Spinal cord (tissue), 10 donors: Measurements from ENCODE around the gene UPK3A. TPM values are rescaled to one million over a fixed set of nuclear protein-coding genes. Genes with fewer than 3 reads are reported as not detected.
"Not testable (repeated sequence)": the region's sequence is repeated elsewhere in the genome, so short reads cannot be mapped to it uniquely, and the experiment has no call there.

Source experiments
- DNase-seq, 6 donors: peaks; one replicate each; pipeline versions ENCODE4 v3.0.0 to v3.0.0-alpha.2; 2013 to 2015; ENCODE audit warnings: low spot score in 6 of 6, low read depth in 4 of 6
- H3K27ac ChIP-seq: one replicate; pipeline ENCODE4 v1.5.1; 2013; ENCODE audit warnings: low read depth, low read length, control low read depth
- H3K27me3 ChIP-seq: one replicate; pipeline ENCODE4 v1.6.1; 2013; ENCODE audit warnings: low read length; ENCODE audit not compliant: control insufficient read depth, insufficient read depth
- H3K36me3 ChIP-seq: one replicate; pipeline ENCODE4 v1.6.1; 2013; ENCODE audit warnings: low read length; ENCODE audit not compliant: control insufficient read depth, insufficient read depth
- H3K4me1 ChIP-seq: one replicate; pipeline ENCODE4 v1.6.1; 2013; ENCODE audit warnings: low read length; ENCODE audit not compliant: control insufficient read depth, insufficient read depth
- H3K4me3 ChIP-seq: one replicate; pipeline ENCODE4 v1.5.1; 2013; ENCODE audit warnings: low read depth, low read length, control low read depth
- H3K9me3 ChIP-seq: one replicate; pipeline ENCODE4 v1.6.1; 2013; ENCODE audit warnings: low read length; ENCODE audit not compliant: control insufficient read depth, insufficient read depth
- WGBS: methylation state at CpG from one replicate; pipeline ENCODE4 v1.1.5; 2013; ENCODE audit warnings: missing lambda C conversion rate; ENCODE audit not compliant: insufficient coverage; 5-methylcytosine and 5-hydroxymethylcytosine counted together
- polyA plus RNA-seq, 2 donors: library from polyadenylated mRNA; unstranded; fragments of 120-200 nt; gene quantifications; one replicate each; pipeline ENCODE4 v1.2.1, GENCODE V29; 2013; ENCODE audit not compliant: insufficient read length in 2 of 2
- total RNA-seq, 2 donors: library from RNA; depleted of rRNA in 1 of 2; stranded (reverse); fragments of 120-200 nt in 1 of 2; fragments of >200 nt in 1 of 2; gene quantifications; one replicate each; pipeline versions ENCODE4 v1.2.3 to v1.2.4, GENCODE V29; 2013 to 2014
- donor health status: healthy.

The UPK3A gene
- total and polyA plus RNA-seq, 4 donors: 0.28 to 0.42 TPM; not detected in 2

DNA sequence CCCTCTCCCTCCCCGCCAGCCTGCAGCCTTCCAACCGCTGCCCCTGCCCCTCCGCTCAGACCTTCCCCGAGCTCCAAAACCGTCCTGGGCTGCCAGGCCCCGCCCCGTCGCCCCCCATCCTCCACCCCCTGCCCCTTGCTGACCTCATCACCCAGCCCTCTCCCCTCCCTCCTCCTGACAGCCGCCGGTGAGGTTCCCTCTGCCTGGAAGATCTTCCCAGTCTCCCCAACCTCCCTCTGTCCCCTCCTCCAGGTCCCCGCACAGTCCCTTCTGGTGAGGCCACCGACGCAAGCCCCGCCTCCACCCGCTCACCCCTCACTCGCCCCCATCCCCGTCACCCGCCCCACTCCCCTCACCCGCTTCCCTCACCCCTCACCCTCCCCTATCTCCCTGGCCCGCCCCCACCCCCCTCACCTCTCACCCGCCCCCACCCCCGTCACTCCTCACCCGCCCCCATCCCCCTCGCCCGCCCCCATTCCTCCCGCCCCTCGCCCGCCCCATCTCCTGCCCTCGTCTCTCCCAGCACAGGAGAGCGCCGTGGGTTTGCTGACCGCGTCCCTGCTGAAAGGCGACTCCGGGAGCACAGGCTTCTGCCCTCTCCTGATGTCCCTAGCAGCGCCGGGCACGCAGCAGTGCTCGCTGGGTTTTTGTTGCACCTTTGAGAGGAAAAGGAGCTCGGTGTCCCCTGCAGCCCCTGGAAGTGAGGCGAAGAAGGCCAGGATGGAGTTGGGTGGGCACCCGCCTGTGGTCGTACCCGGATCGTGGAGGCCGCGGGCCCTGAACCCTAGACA, 16.4 kb upstream of the UPK3A start:
- H3K4me3 ChIP-seq: peak overlapping the region; percentile 72
- H3K27ac ChIP-seq: peak overlapping the region; percentile 71
- H3K4me1 ChIP-seq: peaks cover 36% of the 10 kb centered on the region
- no peaks in the 10 kb centered on the region for H3K9me3 ChIP-seq
- no peaks in the 10 kb centered on the region for H3K36me3 ChIP-seq
- peak in 4 of 6 donors; percentile 31 to 94 (median 62) for DNase-seq
- peaks cover 8% of the 10 kb centered on the region for H3K27me3 ChIP-seq
- WGBS: 0% methylated on average over 18 of the region's 47 CpGs

DNA sequence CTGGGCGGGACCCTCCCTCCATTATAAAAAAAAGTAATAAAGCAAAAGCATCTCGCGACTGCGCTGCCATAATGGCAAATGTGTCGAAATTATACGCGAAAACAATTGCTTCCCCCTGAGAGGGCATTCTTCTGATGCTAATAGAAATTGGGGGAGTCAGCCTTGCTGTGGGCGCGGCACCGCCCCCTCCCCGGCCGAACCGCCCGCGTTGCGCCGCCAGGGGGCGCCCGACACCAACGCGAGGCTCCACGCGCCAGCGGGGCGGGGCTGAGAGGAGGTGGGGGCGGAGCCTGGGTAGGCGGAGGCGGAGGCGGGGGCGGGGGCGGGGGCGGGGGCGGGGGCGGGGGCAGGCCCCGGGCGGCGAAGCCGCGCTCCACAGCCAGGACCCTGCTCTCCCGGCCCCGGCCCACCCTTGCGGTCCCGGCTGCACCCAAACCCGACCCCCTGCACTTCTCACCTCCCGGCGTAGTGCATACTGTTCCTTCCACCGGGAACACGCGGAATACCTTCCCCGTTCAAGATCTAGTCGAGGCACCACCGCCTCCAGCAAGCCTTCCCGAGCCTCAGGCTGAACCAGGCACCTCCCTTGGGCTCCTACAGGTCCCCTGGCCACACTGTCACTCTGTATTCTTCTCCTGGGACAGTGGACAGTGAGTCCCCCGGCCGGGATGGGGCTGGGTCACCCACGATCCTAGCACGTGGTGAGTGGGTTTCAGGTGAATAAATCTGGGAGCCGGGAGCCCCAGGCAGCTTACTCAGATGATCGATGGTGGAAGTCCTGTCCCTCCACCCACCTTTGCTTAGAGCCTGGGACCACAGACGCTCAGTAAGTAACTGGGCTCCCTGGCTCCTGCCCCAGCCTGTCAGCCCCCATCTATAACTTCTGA, 15.5 kb upstream of the UPK3A start:
- H3K27me3 ChIP-seq: peaks cover 8% of the 10 kb centered on the region
- H3K4me1 ChIP-seq: peaks cover 27% of the 10 kb centered on the region
- peak overlapping the region; percentile 71 for H3K27ac ChIP-seq
- H3K9me3 ChIP-seq: no peaks in the 10 kb centered on the region
- H3K36me3 ChIP-seq: no peaks in the 10 kb centered on the region
- peak overlapping the region; percentile 72 for H3K4me3 ChIP-seq
- 2% methylated on average over 38 of the region's 60 CpGs for WGBS
- DNase-seq: peak; percentile 70 to 96 (median 83)

DNA sequence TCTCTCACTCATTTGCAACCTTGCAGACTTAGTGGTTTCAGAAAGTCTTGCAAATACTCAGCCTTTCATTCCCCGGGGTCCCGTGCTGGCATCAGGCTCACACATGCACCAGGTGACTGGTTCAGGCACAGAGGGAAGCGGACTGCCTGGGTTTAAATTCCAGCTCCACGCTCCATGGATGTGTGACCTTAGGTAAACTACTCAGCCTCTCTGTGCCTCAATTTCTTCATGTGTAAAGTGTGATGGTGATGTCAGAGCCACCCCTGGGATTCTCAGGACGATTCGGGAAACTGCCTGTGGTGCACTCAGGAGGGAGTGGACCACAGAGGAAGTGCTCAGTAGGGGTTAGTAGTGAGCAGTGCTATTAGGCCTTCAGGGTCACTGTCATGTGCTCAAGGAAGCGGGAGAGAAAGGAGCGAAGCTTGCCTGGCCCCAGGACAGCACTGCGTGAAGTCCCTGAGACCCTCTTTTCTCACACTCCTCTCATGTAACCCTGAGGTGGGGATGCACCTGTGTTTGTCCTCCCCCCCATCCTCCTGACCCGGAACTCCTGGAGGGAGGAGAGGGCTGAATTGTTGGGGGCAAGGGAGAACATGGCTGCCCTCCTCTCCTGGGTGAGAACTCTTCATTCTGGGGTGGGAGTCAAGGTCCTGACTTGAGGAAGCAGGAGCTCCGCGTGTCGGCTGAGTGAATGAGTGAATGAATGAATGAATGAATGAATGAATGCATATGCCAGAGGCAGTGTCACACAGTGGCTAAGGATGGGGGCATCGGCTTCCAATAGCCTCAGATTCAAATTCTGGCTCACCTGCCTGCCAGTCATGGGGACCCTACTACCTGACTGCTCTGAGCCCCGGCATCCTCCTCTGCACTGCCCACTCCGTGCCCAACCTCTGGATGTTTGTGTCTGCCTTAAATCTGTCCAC, 14.4 kb upstream of the UPK3A start:
- peaks cover 8% of the 10 kb centered on the region for H3K27me3 ChIP-seq
- H3K4me1 ChIP-seq: peaks cover 27% of the 10 kb centered on the region
- no peak overlapping the region for H3K27ac ChIP-seq
- no peaks in the 10 kb centered on the region for H3K36me3 ChIP-seq
- DNase-seq: no peak
- 80% methylated on average over 10 of the region's 16 CpGs for WGBS
- H3K4me3 ChIP-seq: no peak overlapping the region
- no peaks in the 10 kb centered on the region for H3K9me3 ChIP-seq

DNA sequence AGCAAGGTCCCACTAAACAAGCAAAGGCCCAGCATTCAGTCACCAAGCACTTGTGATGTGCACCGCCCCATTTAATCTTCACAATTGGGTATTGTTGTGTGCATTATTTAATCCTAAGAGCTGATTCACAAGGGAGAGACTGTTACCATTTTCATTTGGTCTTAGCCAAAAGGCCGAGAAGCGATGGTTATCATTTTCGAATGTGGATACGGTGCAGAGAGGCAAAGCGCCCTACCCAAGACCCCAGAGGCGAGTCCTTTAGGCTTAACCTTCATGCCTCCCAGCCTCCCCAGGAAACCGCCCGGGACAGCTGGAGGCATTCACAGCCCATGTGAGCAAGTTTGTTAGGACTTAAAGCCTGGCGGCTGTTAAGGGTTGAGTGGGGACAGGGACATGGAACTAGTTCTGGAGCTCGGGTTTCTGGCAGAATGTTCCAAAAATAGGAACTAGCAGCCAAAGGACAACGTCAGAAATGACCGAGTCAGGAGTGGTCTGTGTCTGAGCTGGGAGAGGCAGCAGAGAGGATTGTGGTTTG, 13.0 kb upstream of the UPK3A start:
- WGBS: 29% methylated on average over 7 of the region's 13 CpGs
- H3K27ac ChIP-seq: no peak overlapping the region
- no peaks in the 10 kb centered on the region for H3K36me3 ChIP-seq
- H3K4me1 ChIP-seq: peaks cover 27% of the 10 kb centered on the region
- peak in 2 of 6 donors; percentile 15 to 38 for DNase-seq
- peaks cover 8% of the 10 kb centered on the region for H3K27me3 ChIP-seq
- H3K4me3 ChIP-seq: no peak overlapping the region
- no peaks in the 10 kb centered on the region for H3K9me3 ChIP-seq

DNA sequence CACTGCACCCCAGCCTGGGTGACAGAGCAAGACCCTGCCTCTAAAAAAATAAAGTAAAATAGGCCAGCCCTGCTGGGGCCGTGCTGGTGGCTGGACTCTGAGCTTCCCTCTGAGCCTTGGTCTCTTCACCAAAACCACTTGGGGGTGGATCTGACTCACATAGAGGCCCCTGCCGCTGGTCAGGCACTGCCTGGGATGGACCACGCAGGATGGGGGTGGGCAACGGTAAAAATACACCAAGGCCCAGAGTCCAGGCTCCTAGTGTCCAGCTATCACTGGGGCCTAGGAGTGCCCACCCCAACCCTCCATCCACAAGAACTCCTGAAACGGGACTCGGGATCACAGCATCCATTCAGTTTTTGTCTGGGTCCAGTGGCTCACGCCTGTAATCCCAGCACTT, 12.3 kb upstream of the UPK3A start:
- DNase-seq: no peak
- H3K27ac ChIP-seq: no peak overlapping the region
- peaks cover 8% of the 10 kb centered on the region for H3K27me3 ChIP-seq
- peaks cover 27% of the 10 kb centered on the region for H3K4me1 ChIP-seq
- WGBS: 88% methylated on average over 7 of the region's 7 CpGs
- no peaks in the 10 kb centered on the region for H3K9me3 ChIP-seq
- no peak overlapping the region for H3K4me3 ChIP-seq
- no peaks in the 10 kb centered on the region for H3K36me3 ChIP-seq

DNA sequence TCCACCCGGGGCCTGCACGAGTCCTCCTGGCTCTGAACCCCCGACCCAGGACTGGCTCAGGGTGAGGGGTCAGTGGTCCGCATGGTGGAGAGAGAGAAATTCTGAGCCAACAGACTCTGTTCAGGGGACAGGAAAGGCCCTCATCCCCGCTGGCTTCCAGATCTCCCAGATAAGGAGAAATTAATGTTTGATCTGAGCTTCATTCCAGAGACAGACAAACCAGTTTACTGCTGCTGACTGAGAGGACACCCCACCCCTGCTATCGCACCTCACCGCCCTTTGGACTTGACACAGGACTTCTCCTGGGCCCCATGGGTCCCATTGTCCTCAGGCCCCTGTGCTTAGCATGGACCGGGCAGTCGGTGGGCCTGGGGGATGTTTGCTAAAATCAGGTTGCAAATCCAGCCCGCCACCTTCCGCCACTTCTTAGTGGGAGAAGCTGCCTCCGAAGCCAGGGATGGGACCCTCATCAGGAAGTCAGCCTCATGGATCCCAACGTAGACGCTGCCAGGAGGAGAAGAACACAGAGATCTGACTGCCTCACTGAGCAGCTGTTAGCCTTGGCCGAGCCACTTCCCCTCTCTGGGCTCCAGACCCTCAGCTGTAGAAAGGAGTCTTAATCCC, 11.2 kb upstream of the UPK3A start:
- WGBS: 83% methylated on average over 15 of the region's 15 CpGs
- DNase-seq: no peak
- H3K36me3 ChIP-seq: no peaks in the 10 kb centered on the region
- no peak overlapping the region for H3K4me3 ChIP-seq
- no peak overlapping the region for H3K27ac ChIP-seq
- H3K9me3 ChIP-seq: no peaks in the 10 kb centered on the region
- peaks cover 27% of the 10 kb centered on the region for H3K4me1 ChIP-seq
- H3K27me3 ChIP-seq: peaks cover 8% of the 10 kb centered on the region

DNA sequence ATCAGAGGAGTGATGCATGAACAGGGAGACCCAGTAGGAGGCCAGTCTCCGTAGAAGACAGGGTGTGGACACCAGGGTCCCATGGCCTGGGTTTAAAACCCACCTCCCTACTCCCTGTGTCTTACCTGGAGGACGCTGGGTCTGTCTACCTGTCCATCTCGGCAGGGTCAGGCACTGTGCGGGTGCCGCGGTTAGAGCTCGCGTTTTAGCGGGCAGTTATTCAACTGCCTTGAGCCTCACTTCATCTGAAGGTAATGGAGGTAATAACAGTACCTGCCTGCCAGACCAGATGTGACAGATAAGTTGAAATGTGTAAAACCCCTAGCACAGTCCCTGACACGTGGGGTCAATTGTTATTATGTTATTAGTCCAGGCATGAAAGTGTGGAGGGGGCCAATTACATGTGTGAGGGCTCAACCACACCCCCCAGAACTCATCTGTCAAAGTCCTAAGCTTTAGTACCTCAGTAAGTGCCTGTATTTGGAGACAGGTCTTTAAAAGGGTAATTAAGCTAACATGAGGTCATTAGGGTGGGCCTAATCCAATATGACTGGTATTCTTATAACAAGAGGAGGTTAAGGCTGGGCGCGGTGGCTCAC, 8.1 kb upstream of the UPK3A start:
- Histone ChIP-seq H3K36me3 (no peaks in the 10 kb centered on the region), H3K27ac (no peak overlapping the region), H3K4me3 (no peak overlapping the region), H3K27me3 (no peaks in the 10 kb centered on the region), H3K9me3 (no peaks in the 10 kb centered on the region), H3K4me1 (peaks cover 19% of the 10 kb centered on the region)
- no peak for DNase-seq
- WGBS: 85% methylated on average over 12 of the region's 12 CpGs

DNA sequence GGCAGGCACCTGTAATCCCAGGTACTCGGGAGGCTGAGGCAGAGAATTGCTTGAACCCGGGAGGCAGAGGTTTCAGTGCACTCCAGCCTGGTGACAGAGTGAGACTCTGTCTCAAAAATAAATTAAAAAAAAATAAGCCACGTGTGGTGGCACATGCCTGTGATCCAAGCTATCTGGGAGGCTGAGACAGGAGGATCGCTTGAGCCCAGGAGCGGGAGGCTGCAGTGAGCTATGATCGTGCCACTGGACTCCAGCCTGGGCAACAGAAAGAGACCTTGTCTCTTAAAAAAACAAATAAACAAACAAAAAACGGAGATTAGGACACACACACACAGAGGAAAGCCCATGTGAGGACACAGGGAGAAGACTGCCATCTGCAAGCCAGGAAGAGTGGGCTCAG, 7.0 kb upstream of the UPK3A start:
- WGBS: 85% methylated on average over 4 of the region's 7 CpGs
- H3K36me3 ChIP-seq, H3K27me3 ChIP-seq, H3K4me3 ChIP-seq, H3K9me3 ChIP-seq, DNase-seq, H3K27ac ChIP-seq: not testable (repeated sequence)
- peaks cover 10% of the 10 kb centered on the region for H3K4me1 ChIP-seq
